Measurements from ENCODE around the gene HACD3.

Gene HACD3, protein sequence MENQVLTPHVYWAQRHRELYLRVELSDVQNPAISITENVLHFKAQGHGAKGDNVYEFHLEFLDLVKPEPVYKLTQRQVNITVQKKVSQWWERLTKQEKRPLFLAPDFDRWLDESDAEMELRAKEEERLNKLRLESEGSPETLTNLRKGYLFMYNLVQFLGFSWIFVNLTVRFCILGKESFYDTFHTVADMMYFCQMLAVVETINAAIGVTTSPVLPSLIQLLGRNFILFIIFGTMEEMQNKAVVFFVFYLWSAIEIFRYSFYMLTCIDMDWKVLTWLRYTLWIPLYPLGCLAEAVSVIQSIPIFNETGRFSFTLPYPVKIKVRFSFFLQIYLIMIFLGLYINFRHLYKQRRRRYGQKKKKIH

DNA sequence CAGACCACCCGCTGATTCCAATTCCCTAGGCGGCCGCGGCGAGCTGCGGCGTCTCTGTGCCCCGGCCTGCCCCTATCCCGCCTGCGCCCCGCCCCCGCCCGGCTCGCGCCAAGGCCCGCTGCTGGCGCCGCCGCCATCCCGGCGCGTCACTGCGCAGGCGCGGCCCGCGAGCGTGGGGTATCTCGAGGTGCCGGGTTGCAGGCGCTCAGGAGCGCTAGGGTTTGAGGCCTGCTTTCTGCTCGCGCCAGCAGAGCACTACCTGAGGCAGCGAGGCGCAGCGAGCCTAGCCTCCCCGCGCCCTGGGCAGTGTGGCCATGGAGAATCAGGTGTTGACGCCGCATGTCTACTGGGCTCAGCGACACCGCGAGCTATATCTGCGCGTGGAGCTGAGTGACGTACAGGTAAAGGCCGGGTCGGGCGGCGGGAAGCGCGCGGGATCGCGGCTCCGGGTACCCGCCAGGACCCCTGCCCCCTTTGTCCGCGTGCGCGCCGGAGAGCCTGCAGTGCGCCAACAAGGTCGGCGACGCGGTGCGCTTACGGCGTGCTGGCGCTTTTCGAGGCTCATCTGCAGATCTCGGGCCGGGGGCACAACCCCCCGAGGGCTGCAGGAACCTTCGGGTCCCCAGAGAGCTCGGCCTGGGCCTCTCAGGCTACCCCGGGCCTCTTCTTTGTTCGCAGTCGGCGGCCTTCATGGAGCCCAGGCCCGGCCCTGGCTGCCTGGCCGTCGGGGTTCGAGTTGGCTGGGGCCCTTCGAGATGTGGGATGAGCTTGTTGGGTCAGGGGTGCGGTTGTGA lies at the start of gene HACD3:
TSS of gene HACD3 (plus strand) at position 146 of the 794 bp plus-strand sequence. CDS start at position 315, 169 bp downstream.
- DNase-seq (ENCODE audit: low read depth), result no peak

DNA sequence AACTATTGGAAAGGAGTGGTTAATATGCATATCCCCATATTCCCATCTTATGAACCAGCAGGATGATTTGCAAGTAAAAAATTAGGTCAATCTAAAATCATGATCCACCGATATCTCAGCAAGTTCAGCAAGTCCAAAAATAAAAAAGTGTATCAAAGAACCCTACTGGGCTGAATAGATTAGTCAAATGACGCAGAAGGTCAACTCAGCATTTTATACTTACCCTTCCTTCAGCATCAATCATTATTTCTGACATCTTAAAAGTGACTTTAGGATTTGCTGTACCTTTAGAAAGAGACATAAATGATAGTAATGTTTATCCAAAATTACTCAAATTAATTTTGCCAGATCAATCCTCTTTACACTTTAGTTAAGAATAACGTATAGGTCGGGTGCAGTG lies 45.4 kb upstream of the HACD3 start:
- no peak for DNase-seq (ENCODE audit: low read depth)

DNA sequence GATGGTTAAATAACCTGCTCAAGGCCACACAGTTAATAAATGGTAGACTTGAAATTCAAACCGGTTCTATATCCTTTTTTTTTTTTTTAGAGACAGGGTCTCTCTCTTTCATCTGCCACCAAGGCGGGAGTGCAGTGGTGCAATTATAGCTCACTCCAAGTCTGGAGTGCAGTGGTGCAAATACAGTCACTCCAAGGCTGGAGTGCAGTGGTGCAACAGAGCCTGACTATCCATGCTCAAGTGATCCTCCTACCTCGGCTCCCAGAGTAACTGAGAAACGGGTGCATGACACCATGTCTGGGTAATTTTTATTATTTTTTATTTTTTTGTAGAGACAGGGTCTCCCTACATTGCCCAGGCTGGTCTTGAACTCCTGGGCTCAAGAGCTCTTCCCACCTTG lies 36.2 kb upstream of the HACD3 start:
- no peak for DNase-seq (ENCODE audit: low read depth)

DNA sequence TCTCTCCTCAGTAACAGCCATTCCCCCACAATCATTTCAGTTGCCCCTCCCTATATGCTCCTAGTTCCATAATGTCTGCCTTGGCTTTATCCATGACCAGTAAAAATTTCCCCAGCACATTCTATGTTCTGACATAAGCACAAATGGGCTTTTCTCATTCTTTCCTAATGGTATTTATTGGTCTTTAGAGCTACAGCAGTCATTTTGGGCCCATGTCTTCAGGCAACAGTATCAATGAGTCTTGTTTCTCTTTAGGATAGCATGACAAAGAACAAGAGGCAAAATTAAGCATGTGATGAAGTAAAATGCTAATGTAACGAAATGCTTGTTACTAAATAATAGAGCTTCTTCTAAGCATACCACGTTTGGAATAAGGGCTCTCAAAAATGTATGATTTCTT lies 20.9 kb upstream of the HACD3 start:
- no peak for DNase-seq (ENCODE audit: low read depth)

DNA sequence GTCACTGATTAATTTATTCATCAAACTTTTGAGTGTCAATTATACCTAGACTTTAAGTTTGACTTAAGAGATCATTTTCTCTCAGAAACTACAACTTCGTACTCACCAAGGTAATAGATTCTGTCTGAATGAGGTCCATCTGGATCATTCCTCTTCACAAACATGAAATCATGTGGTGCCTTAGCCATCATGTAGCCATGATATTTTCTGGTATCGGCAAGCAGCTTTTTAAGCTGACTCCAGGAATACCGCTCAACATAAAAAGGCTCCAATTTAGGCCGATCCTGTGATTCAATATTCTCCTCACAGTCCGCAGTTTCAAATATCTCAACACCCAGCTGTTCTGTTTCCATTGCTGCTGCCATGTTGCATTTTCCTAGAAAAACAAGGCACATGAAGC lies 18.1 kb upstream of the HACD3 start:
- no peak for DNase-seq (ENCODE audit: low read depth)

DNA sequence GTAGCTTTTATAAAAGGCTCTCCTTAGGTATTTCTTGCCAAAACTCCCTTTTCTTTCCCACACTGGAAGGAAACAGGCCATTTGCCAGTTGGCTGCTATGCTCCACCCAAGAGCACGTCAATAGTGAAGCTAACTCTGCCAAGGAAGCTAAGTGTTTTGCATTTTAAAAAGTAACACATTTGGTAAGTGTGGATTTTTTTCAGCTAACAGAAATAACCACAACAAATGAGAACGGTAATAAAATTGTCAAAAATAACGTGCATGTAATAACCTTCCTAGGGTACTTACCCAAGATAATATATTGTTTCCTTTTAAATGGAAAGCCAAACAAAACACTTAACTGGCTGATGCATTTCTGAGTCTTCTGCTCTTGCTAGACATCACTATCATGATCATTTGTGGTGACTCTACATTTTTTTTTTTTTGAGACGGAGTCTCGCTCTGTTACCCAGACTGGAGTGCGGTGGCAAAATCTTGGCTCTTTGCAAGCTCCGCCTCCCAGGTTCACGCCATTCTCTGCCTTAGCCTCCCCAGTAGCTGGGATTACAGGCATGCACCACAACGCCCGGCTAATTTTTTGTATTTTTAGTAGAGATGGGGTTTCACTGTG lies 17.4 kb upstream of the HACD3 start:
- DNase-seq (ENCODE audit: low read depth), result no peak

DNA sequence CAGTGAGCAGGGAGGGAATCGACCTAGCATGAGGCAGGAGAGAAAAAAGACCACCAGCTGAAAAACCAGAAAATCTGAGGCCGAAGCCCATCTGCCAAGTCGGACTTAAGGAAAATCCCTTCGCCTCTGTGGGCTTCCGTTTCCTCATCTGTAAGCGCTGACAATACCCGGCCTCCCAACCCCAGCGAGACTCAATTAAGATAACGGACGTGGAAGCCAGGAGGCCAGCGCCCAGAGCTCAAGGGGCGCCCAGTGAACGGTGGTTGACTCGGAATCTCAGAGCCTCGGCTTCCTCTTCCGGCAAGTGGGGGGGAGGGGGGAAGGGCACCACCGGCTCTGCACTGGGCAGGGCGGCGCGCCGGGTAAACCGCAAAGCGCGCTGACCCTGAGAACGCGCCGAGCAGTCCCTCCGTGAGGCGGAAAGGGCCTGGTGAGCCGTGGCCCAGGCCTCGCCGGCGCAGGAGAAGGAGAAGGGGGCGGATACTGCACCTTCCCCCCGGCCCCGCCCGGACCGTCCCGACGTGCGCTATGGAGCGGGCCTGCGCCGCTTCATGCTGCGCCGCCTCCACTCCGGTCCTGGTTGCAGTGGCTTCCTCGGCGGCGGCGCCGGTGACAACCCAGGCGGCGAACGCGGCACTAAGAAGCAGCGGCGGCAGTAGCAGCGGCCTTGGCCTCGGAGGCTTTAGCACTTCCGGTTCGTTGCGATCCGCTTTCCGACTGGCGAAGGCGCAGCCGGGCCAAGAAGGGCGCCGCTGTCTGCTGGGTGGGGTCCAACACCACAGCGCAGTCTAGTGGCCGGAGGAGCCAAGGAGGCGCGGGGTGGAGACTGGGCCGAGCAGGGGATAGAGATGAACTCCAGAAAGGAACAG lies 13.0 kb upstream of the HACD3 start, which contains the start of gene DPP8:
TSS of gene DPP8 (minus strand) at position 693 of the 869 bp plus-strand sequence. CDS start 5,136 bp downstream, outside the sequence.
- DNase-seq (ENCODE audit: low read depth), result peak; percentile 67

DNA sequence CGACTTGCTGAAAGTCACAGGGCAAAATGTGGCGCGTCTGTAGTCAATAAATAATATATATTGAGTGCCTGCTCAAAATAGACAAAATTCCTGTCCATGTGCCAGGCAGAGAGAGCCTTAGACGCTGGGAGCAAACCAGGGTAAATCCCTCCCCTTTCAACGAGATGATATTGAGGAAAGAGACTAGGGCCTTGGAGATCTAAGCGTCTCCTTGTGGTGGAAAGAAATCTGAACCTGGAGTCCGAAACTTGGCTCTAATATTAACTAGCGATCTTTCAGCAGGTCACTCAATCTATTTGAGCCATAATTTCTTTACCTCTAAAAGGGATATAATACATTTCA lies 12.4 kb upstream of the HACD3 start:
- DNase-seq (ENCODE audit: low read depth), result no peak

DNA sequence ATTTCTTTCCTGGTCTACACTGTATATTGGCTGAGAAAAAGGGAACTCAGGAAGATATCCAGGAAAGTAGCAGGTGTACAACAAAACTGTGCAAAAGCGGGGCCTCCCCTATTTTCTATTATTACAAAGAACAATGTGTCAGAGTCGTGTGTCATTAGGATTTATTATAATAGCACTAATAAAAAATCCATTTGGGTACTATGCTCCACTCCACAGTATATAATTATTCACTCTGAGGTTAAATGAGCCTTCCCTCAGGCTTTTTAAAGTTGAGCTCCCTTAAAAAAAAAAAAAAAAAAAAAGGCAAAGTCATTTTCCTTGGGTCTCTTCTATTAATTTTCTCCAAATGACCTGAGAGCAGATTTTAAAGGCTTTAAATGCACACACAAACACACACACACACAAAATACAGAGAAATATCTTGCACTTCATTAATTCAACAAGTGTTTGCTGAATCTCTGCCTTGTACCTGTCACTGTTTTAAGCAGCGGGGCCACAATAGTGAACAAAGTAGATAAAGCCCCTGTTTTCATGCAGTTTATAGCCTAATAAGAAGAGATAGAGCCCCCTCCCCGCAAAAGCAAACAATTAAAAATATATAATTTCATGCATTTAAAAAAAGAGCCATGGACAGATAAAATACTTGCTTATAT lies 11.5 kb upstream of the HACD3 start:
- DNase-seq (ENCODE audit: low read depth), result no peak

DNA sequence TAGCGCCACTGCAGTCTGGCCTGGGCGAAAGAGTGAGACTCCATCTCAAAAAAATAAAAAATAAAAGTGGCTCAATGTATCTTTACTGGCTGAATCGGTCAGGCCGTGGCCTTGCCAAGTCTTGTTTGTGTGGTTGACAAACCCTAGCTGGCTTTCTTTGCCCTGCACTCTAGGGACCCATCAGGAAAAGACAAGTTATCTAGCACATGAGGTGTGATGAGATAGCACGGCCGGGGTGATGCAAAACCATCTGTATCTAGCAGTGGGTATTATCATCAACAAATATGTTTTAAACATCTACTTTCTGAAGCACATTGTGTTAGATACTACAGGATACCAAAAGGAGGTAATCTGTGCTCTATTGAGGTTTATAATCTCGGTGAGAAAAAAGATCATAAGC lies 8.9 kb upstream of the HACD3 start:
- DNase-seq (ENCODE audit: low read depth), result no peak

DNA sequence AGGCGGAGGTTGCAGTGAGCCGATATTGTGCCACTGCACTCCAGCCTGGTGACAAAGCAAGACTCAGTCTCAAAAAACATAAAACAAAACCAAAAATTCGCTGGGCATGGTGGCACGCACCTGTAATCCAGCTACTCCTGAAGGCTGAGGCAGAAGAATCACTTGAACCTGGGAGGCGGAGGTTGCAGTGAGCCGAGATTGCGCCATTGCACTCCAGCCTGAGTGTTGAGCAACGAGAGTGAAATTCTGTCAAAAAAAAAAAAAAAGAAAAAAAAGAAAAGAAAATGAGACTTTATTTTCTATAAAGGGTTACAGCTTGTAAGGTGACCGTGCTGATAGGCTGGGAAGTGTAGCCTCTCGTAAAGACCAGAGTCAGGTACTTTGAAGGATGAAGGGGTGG lies 6.0 kb upstream of the HACD3 start:
- DNase-seq (ENCODE audit: low read depth), result no peak

DNA sequence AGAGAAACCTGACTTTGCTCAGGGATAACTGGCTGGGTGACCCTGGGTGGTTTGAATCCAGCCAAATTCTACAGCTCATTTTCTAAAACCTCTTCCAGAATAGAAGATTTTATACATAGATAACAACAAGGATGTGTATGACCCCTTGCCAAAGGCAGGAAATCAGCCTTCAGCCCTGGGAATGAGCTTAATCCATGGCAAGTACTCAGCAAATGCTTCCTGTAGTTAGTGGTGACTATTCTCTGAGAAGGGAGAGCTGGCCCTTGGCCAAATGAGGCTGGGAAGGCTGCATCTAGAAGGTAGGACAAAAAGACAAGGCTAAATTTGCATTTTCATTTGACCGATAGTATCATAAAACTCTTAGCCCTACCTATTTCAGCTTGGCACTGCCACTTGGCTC lies 4.6 kb upstream of the HACD3 start:
- DNase-seq (ENCODE audit: low read depth), result no peak

DNA sequence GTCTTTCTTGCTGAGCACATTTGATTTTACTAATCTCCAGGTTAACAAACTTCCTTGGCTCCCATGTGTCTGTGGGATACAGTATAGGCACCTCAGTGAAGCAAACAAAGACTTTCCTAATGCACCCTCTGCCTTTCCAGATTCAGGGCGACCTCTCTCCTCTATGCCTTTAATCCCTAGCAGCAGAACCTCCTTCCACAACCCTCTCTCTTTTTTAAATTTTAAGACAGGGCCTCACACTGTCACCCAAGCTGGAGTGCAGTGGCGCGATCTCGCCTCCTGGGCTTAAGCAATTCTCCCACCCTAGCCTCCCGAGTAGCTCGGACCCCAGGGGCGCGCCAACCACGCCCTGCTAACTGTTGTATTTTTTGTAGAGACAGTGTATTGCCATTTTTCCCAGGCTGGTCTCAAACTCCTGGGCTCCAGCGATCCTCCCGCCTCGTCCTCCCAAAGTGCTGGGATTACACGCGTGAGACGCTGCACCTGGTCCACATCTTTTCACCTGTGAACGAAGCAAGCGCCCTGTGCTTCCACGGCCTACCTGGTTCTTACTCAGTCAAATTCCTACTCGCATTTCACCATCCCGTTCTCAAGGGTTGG lies 1.7 kb upstream of the HACD3 start:
- no peak for DNase-seq (ENCODE audit: low read depth)

DNA sequence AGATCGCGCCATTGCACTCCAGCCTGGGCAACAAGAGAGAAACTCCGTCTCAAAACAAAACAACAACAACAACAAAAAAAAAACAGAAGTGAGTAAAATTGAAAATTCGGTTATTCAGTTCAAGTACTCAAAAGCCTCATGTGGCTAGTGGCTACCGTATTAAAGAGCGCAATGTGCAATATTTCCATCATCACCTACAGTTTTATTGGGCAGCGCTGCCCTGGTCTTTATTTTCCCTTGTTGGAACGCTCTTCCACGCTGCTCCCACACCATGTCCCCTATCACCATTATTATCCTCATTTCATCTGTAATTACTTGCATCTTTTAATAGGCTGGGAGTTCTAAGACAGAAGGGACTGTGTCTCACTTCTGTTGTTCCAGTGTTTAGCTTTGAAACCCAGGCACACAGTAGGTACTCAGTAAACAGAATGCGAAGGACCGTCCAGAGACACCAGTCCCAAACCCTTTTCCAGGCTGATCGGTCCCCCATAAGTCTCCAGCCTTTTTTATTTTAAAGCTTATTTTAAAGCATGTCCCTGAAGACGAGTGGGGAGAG lies 423 bp upstream of the HACD3 start:
- no peak for DNase-seq (ENCODE audit: low read depth)

DNA sequence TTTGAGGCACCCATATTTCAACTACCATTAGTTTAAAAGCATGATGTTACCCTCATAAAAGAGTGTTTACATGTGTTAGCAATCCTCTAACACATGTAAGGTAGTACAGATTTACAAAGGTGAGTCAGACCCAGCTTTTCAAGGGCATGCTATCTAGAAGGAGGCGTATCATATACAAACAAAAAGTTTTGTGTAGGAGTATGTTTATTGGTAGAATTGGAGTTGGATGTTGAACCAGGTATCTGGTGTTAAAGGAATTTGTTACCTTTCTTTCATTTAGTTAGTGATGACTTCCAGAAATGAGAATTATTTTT lies 2.4 kb downstream of the HACD3 start:
- no peak for DNase-seq (ENCODE audit: low read depth)

DNA sequence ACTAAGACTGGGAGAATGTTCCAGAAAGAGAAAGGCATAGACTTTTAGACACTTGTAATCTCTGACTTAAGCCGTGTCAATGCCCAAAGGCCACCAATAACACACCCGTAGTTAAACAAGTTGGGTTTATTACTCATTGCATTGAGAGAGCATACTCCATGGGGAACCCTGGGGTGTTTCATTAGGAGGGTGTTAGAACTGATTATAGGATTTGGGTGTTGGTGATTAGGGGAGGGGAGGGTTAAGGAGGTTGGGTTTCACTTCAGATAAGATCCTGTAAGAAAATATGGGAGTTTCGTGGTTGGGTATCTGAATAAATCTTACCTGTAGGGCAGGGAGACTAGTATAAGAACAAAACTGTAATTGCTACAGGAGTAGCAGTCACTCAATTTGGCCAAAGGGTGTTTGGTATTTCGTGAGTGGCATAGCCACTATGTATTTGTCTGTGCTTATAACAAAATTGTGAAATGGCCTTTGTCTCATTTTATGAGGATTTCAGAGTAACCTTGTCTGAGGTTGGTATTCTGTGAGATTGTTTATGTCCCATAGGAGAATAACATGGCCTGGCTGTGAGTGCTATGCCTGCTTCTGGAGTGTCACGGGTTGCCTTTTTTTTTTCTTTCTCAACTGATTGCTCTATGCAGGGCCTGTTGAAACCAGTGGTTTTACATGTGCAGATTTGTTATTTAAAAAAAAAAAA lies 2.9 kb downstream of the HACD3 start:
- DNase-seq (ENCODE audit: low read depth), result no peak

DNA sequence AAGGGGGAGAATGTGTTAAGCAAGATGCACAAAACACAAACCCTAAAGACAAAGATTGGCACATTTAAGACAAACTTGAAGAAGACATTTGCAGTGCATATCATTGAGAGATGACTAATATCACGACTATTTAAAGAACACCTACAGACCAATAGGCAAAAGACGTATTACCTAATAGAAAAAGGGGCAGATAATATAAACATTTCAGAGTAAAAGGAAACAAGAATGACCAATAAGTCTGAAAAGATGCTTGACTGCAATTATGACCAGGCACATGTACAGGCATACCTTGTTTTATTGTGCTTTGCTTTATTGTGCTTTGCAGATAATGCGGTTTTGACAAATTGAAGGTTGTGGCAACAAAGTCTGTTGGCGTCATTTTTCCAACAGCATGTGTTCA lies 4.9 kb downstream of the HACD3 start:
- no peak for DNase-seq (ENCODE audit: low read depth)

DNA sequence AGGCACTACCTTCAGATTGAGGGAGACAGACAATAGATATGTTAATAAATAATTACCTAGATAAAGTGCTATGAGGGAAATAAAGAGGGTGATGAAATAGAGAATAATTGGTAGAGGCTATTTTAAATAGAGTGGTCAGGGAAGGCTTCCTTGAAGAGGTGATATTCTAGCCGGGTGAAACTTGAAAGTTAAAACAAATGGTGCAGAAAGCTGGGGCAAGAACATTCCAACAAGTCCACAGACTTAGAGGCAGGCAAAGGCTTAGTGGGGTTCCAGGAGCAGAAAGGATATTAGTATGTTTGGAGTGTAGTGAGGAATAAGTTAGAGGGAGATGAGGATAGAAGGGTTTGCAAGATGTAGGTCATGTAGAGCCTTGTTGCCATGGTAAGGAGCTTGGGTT lies 10.1 kb downstream of the HACD3 start:
- DNase-seq (ENCODE audit: low read depth), result no peak

DNA sequence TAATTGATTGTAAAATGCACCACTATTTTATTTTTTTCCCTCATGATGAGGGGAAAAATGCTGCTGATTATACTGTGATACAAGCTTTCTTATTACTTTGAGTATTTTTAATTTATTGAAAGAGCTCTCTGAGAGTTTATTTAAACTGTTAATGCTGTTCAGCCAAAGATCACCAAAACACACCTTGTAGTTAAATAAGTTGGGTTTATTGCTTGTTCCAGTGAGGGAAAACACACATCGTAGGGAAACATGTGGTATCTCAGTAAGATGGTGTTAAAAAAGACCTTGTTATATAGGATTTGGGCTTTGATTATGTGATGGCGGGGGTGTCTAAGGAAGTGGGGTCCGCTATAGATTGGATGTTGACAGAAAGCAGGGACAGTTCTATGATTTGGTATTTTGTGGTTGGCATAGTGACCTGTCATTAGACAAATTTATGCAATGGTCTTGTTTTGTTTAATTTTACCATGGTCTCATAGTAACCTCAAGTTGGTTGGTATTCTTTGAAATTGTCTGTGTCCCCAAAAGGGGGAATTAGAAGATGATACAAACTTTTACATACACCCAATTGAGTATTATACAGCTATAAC lies 11.1 kb downstream of the HACD3 start:
- no peak for DNase-seq (ENCODE audit: low read depth)

DNA sequence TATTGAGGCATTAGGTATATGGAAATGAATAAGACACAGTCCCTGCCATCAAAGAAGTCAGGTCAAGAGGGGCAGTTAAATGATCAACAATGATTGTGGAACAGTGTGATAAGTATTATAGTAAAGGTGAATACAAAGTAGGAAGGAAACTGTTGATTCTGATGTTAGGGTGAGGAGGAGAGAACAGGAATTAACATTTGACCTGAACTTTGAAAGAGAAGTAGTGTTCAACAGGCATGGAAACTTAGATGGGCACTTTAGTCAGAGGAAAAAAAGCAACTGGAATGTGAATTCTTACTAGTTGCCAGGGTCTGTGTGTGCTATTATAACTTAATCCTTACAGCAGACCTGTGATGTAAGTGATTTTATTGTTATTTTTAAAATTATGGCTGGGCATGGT lies 17.6 kb downstream of the HACD3 start:
- DNase-seq (ENCODE audit: low read depth), result no peak

All from HS-5 (cell line).